Stimulated activated CD4-positive, alpha-beta T cell treated with anti-CD3 and anti-CD28 coated beads, Interleukin-4, amount 100 ng/mL, for 24 hours (primary cell): ENCODE data around the gene ANAPC5.
"Not testable (repeated sequence)": the region's sequence is repeated elsewhere in the genome, so short reads cannot be mapped to it uniquely, and the experiment has no call there.

Experiments used
- DNase-seq: peaks from one replicate; pipeline ENCODE4 v3.0.0-alpha.2; 2020

Gene ANAPC5

DNA sequence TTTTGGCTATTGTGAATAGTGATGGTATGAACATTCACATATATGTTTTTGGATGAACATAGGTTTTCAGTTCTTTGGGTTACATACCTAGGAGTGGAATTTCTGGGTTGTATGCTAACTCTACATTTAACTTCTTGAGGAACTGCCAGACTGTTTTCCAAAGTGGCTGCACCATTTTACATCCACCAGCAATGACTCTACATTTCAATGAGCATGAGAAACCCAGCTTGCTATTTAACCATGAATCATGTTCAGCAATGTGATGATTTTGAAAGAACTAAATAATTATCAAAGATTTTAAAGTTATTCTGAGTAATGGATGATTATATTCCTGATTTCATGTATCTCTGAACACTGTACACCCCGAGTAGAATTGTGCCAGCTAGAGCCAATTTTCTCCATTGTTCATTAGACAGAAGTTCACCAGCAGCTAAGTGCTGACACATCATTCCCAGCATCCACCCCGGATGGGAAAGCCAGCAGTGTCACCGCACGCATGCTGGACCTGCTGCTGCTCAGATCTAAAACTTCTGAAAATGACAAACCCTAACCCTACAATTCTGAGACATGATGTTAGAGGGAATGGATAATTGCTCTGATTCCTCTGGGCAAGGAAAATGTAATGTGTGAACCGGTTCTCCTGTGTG lies 13.3 kb upstream of the ANAPC5 start:
- no peak for DNase-seq

DNA sequence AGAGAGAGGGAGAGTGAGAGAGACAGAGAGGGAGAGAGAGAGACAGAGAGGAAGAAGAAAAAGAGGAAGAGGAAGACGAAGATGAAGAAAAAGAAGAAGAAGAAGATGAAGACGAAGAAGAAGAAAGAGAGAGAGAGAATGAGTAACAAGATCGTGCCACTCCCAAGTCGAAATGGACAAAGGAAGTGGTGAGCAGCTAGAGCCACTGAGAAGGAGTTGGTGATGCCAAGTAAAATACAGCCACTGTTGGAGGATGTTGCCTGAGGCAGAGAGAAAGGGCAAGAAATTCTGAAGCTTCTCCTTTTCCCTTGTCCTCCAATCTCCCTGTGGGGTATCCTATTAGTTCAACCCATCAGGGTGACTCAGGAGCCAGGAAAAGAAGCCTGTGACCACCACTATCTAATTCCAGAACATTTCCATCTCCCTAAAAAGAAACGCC lies 12.5 kb upstream of the ANAPC5 start:
- no peak for DNase-seq

DNA sequence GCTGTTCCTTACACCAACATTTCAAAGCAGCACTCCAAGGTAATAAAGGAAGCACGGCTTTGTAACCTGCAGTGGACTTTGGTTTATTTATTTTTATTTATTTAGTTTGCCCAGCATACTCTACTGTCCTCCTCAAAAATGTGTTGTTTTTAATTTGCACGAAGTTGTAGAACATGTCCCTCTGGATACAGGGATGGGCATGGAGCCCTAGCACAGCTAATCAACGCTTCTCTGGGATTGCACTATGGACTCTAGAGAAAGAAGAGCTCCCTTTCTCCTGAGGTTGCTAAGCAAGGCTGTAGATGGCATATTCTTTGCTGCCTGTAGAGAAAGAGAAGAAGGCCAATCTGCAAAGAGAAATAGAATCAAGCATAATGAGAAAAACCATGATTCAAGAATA lies 5.9 kb upstream of the ANAPC5 start:
- no peak for DNase-seq

DNA sequence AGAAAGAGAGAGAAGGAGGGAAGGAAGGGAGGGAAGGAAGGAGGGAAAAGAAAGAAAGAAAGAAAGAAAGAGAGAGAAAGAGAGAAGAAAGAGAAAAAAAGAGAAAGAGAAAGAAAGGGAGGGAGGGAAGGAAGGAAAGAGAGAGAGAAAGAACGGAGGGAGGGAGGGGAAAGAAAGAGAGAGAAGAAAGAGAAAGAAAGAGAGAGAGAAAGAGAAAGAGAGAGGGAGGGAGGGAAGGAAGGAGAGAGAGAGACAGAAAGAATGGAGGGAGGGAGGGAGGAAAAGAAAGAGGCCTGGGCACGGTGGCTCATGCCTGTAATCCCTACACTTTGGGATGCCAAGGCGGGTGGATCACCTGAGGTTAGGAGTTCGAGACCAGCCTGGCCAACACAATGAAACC lies 5.1 kb upstream of the ANAPC5 start:
- DNase-seq, result no peak

DNA sequence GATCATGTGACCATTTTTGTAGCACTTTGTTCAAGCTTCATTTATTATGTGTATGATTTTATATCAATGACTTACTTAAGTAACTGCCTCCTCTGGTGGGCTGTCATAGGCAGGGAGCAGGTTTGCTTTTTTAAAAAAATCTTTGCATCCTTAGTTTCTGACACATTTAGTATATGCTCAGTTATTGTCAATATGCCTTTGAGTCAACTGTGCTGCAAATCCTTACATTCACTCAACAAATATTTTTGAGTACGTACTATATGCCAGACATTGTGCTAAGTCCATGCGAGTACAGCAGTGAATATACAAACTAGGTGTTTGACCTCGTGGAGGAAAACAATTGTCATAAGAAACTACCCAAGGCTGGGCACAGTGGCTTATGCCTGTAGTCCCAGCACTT lies 4.4 kb upstream of the ANAPC5 start:
- no peak for DNase-seq

DNA sequence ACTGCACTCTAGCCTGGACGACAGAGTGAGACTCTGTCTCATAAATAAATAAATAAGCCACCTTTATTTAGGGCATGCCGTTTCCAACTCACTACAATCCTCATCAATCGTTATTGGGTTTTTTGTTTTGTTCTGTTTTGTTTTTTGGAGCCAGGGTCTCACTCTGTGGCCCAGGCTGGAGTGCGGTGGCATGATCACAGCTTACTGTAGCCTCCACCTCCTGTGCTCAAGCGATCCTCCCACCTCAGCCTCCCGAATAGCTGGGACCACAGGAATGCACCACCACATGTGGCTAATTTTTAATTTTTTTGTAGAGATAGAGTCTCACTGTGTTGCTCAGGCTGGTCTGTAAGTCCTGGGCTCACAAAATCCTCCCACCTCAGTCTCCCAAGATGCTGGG lies 3.6 kb upstream of the ANAPC5 start:
- no peak for DNase-seq

DNA sequence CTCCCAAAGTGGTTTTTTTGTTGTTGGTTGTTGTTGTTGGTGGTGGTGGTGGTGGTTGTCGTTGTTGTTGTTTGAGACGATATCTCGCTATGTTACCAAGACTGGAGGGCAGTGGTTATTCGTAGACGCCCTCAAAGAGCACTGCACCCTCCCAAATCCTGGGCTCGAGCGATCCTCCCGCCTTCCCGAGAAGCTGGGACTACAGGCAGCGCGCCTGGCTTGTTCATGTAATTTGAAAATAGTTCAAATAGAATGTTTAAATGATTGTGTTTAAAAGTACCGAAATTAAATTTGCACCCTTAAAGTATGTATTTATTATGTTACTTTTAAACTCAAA lies 439 bp upstream of the ANAPC5 start:
- DNase-seq, result no peak

DNA sequence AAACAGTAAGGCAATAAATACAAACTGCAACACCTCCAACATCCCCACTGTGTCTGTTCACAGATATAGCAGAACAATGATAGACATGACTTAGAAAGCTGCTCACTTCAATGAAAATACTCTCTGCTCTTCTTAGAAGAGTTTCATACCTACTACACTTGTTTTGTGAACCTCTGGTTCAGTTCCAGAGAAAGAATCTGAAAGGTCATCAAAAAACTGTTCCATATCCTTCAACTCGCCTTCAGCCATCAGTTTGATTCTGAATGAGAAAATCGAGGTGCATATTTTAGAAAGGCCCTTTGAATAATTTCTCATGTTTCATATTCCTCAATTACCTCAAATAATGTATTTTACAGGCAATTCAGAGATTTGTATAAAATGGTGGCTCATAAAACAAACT lies 5.5 kb downstream of the ANAPC5 start:
- DNase-seq, result no peak

DNA sequence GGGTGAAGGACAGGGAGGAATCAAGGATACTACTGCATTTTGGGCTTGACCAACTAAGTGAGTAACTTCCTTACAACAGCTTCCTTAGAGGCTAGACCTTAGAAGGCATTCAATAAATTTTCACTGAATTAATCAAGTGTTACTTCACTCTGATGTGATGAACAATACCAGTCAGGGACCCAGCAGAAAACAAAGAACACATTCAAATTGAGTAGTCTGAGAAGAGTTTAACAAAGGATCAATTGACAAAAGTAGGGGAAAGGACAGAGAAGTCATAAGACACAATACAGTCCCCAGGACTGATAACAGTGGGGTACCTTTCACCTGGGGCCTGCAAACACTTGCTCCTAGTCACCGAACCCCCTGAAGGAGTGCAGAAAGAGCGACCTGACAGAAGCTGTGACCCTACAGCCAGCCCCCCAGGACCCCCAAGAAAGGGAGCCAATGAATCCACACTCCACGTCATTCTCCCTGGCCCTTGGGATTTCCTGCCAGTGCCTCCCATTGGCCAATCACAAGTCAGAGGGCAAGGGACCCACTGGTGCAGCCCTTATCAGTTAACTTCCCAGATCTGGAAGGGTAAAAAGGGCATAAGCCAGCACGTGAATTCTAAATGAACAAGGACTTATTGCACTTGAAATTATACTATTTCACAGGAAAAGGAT lies 6.9 kb downstream of the ANAPC5 start:
- no peak for DNase-seq

DNA sequence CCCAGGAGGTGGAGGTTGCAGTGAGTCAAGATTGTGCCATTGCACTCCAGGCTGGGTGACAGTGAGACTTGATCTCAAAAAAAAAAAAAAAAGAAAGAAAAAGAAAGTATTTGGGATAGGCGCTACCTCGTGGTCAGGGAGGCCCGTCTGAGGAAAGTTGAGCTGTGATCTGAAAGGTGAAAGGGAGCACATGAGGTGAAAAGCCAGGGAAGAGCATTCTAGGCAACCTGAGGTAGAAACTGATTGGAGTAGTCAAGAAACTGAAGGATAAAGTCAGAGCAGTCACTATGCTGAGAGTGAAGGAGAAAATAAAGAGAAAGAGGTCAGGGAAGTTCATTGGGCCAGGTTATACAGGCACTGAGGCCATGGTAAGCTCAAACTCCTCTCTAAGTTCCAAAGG lies 7.7 kb downstream of the ANAPC5 start:
- DNase-seq, result no peak

DNA sequence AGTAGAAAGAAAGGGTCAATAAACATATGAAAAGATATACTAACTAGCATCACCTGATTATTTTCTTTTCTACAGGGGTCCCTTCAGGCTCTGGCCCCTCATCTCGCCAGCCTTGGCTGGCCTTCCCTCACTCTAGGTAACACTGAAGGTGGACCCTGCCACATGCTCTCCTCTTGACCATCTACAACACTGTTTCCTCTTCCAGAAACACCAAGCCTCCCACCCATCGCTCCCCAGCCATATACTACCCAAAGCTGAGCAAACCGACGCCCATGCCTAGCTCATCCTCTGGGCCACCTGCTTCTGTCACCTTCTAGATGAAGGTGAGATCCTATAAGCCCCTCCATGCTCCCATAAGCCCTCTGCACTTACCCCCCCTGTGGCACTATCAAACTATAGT lies 14.8 kb downstream of the ANAPC5 start:
- no peak for DNase-seq

DNA sequence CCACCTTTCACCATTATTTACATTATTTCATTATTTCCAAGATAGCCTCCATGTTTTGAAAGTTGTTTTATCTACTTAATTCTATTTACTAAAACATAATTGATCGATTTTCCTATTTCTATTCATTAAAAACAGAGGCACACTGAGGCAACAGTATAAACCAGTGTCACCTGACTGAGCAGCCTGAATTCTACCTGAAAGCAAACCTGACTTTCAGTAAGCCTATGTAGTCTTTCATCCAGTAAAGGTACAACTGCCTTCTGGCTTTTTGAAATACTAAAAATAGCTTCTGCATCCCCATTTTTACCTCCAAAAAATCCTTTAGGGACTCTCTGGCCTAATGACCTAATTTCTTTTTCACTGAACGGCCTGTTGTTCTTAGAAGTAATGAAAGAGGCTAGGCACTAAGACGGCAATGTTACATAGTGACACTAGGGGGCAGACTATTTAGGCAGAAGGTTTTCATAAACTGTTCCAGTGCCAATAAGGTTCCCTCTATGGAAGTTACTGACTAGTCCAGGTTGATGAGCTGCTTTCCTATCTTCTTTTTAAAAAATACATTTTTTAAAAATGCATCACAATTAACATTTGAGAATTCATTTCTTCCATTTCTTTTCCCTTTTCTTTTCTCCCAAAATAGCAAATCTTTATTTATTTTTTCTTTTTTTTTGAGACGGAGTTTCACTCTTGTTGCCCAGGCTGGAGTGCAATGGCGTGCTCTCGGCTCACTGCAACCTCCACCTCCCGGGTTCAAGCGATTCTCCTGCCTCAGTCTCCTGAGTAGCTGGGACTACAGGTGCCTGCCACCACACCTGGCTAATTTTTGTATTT lies 17.5 kb downstream of the ANAPC5 start:
- DNase-seq, result peak; percentile 14

DNA sequence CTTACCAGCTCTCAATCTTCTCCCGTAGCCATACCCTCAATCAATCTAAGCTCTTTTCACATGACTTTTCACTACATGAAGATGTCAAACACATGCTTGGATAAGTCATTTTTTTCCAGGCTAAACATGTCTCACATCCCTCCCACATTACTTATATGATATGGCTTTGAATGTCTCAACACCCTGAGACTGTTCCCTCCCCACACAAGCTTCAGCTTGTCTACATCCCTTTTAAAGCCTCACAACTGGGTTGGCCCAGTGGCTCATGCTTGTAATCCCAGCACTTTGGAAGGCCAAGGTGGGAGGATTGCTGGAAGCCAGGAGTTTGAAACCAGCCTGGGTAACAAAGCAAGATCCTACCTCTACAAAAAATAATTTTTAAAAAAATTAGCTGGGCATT lies 18.5 kb downstream of the ANAPC5 start:
- DNase-seq, result no peak

DNA sequence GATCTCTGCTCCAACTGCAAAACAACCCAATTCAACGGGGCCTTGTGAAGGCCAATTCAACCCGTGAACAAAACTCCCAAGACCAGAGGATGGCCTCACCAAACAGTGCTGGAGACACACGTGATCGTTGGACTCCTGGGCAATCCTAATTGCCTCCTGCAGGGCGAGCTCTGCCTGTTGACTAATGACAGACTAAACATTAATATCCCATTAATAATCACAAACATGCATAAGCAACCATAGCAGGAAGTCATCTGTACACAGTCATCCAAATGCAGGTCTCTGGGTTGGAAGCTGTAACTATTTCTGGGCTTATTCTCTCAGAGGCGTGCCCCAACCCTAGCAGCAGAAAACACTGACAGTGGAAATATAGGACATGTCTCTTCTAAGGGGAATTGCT lies 21.0 kb downstream of the ANAPC5 start:
- DNase-seq, result no peak

DNA sequence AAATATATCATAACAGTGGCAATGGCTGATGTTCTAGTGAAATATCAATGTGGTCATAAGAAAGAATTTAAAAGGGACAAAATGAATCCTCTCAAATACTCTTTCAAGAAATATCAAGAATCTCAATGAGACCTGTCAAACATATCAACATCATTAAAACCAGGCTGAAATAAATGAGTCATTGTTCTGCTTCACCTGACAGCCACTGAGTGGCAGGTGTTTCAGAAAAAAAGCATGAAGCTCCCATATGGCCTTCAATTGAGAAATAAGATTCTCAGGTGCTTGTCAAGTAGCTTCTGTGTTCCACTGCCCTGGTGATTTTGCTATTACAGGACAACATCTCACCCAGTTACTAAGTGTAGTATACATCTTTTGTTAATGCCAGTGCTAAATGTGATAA lies 21.5 kb downstream of the ANAPC5 start:
- no peak for DNase-seq

DNA sequence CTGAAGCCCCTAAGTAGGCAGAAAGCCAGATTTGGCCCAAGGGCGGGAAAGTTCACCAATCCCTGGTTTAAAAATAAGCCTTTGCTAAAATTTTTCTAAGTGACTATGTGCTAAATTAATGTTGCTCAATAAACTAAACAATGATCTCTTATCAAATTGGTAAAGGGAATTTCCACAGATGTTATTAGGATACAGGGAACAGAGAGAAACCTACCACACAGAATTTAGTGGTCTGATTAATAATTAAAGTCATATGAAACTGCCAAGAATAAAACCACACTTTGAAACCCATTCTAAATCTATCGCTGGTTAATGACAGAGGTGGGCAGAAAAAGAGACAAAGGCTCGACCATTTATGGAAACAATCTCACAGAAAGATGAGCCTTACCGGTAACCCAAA lies 22.0 kb downstream of the ANAPC5 start:
- DNase-seq, result no peak

DNA sequence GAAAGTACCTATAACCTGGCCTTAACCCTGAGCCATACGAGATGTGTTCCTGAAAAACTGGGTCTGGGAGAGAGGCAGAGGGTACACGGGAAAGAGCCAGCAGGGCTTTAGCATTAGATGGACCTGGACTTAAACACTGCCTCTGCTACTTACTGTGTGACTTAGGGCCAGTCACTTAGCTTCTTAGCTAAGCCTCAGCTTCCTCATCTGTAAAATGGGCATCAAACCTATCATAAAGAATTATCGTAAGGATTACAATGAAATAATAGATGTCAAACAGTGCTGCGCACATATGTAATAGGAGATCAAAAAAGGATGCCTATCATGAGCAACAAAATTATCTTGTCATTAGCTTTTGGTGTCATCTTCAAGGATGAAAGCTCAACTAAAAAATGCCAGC lies 23.6 kb downstream of the ANAPC5 start:
- DNase-seq, result no peak

DNA sequence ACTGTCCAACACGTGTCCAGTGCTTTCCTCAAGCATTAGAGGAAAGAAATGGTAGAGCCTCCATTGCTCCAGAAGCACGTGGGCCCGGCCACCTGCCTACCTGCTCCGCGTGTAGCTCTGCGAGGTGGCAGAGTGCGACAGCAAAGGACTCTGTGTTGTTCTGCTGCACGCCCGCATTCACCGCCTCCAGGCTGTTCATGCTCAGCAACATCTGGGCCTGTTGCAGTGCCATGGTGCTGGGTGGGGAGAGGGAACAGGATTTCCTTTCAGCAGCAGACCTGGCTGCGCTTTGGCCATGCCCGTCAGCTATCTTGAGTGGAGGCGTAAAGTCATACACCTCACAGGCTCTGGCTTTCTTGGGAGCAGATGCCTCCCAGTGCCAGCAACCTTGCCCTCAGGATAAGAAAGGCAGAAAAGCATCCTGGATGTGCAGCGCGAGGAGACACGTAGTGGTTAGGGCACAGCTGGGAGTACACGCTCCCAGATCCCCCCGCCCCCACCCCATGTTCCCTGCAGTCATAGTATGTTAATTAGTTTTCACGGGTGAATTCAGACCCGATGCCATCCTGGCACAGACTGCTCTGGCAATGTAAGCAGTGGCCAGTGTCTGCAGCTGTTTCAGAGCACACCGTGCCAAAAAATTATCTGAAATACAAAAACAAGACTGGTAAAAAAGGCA lies 25.1 kb downstream of the ANAPC5 start:
- no peak for DNase-seq

DNA sequence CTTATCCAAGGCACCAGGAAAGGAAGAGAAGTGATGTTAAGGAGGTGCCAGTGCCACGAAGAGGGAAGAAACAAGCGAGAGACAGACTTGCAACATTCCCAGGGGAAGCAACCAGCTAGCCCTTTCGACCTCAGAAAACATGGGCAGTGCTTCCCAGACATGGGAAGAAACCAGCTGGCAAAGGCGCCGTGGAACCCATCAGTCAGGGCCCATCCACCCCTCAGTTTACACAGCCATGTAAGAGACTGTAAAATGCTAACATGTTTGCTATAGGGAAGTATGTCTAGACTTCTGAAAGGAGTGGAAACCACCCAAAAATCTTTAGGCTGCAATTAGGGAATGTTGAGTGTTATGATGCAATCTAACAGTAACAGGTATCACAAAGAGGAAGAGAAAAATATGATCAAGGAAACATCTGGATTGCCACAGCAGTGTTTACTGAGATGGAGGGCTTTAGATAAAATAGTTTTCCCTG lies 26.3 kb downstream of the ANAPC5 start:
- no peak for DNase-seq

DNA sequence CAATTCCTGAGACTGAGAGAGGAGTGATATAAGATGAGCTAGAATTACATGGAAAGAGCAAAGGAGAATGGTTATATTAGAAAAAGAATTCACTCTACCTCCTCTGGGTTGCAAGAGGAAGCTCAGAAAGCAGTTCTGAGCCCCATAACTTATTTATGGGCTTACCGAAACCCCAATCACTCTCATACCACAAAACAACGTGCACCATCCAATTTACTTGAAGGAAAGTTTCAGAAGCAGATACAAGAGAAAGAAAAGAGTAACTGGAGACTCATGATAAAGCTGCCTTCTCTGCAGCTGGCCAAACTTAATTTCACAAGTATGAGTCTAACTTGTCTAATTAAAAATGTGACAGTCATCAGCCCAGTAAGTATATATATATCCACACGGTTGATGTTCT lies 28.3 kb downstream of the ANAPC5 start:
- DNase-seq, result no peak

DNA sequence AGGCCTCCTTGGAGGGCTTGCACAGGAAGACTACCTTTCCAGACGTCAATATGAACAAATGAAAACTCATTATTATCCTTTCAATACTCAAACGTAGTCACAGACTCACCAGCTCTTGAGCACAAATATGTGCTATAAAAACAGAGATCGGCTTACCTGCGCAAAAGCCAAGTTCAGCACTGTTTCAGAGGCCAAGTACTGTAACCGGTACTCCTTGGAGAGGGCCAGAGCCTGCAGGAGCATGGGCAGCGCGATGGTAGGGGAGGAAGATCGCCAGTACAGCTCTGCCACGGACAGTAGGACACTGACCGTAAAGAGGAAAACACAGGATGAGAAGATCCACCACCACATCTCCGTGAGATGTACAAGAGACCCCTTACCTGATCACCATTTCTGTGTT lies 34.1 kb downstream of the ANAPC5 start:
- no peak for DNase-seq

DNA sequence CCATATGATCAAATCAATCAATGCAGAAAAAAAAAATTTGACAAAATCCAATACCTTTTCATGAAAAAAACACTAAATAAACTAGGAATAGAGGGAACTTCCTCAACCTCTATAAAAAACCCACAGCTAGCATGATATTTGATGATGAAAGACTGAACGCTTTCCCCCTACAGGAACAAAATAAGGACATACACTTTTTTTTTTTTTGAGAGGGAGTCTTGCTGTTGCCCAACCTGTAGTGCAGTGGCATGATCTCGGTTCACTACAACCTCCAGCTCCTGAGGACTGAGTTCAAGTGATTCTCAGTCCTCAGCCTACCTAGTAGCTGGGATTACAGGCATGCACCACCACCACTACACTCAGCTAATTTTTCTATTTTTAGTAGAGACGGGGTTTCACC lies 37.8 kb downstream of the ANAPC5 start:
- DNase-seq, result no peak

DNA sequence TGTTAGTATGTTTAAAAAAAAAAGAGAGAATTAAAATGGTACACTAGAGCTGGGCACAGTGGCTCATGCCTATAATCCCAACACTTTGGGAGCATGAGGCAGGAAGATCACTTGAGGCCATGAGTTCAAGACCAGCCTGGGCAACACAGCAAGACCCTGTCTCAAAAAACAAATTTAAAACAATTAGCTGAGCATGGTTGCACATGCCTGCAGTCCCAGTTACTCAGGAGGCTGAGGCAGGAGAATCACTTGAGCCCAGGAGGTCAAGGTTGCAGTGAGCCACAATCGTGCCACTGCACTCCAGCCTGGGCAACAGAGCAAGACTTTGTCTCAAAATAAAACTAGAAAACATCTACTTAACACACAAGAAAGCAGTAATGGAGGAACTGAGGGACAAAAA lies 42.0 kb downstream of the ANAPC5 start:
- not testable (repeated sequence) for DNase-seq

DNA sequence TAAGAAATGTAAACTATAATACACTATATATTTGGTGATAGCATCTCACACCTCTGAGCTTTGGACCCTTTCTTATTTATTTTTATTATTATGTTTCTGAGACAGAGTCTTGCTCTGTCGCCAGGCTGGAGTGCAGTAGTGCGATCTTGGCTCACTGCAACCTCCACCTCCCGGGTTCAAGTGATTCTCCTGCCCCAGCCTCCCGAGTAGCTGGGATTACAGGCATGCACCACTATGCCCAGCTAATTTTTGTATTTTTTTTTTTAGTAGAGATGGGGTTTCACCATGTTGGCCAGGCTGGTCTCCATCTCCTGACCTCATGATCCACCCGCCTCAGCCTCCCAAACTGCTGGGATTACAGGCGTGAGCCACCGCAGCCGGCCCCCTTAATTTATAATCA lies 44.8 kb downstream of the ANAPC5 start:
- not testable (repeated sequence) for DNase-seq
